Caco-2 (cell line): Measurements from ENCODE around the gene RPP30. TPM values are rescaled to one million over a fixed set of nuclear protein-coding genes. Genes with fewer than 3 reads are reported as not detected.

Source experiments
- BruUV-seq: library from RNA; stranded (reverse); fragments of 400-500 nt; replicated peaks from 2 replicates; lab custom pipeline; 2021; lab: Mats Ljungman, UMichigan
- CTCF ChIA-PET: fragments of 300-600 bp; sonication (Branson Sonifier 250); formaldehyde crosslinking; loops from one replicate; lab custom pipeline; 2022; ENCODE audit warnings: antibody characterized with exemption; lab: Charles Lee
- POLR2A ChIA-PET: fragments of 300-600 bp; sonication (Branson Sonifier 250); formaldehyde crosslinking; loops from one replicate; lab custom pipeline; 2022; ENCODE audit warnings: antibody characterized with exemption; lab: Charles Lee
- DNase-seq, 2 experiments: peaks; one replicate each; pipeline versions ENCODE4 v3.0.0 to v3.0.0-alpha.2; 2020 to 2022
- H3K27me3 ChIP-seq: replicated peaks from 2 replicates; pipeline ENCODE4 v1.6.0; 2011; ENCODE audit warnings: low read length; ENCODE audit not compliant: control insufficient read depth, insufficient read depth
- H3K36me3 ChIP-seq: 2 replicates; pipeline ENCODE4 v1.5.1; 2011; ENCODE audit warnings: low read length; ENCODE audit not compliant: control insufficient read depth, insufficient read depth
- H3K4me1 ChIP-seq: fragments of 250-450 bp; sonication (Bioruptor Pico); 2 replicates; pipeline ENCODE4 v1.5.1; 2020; ENCODE audit warnings: mild to moderate bottlenecking
- H3K4me3 ChIP-seq: 2 replicates; pipeline ENCODE4 v1.5.1; 2011; ENCODE audit warnings: low read depth, mild to moderate bottlenecking, control low read depth, low read length
- H3K9me3 ChIP-seq: fragments of 250-450 bp; sonication (Bioruptor Pico); 2 replicates; pipeline ENCODE4 v1.5.1; 2020; ENCODE audit warnings: mild to moderate bottlenecking, moderate library complexity
- H3K27ac Mint-ChIP-seq: one replicate; pipeline ENCODE4 v1.8.0; 2022; ENCODE audit warnings: mixed read lengths; ENCODE audit not compliant: unreplicated experiment
- H3K27me3 Mint-ChIP-seq: one replicate; pipeline ENCODE4 v1.8.0; 2022; ENCODE audit warnings: mixed read lengths; ENCODE audit not compliant: insufficient read depth, unreplicated experiment
- H3K36me3 Mint-ChIP-seq: one replicate; pipeline ENCODE4 v1.8.0; 2022; ENCODE audit warnings: mild to moderate bottlenecking, mixed read lengths; ENCODE audit not compliant: insufficient read depth, unreplicated experiment
- H3K4me1 Mint-ChIP-seq: one replicate; pipeline ENCODE4 v1.8.0; 2022; ENCODE audit warnings: low read depth, mixed read lengths; ENCODE audit not compliant: unreplicated experiment
- H3K4me3 Mint-ChIP-seq: one replicate; pipeline ENCODE4 v1.8.0; 2022; ENCODE audit warnings: mild to moderate bottlenecking, moderate library complexity, mixed read lengths; ENCODE audit not compliant: unreplicated experiment
- H3K9me3 Mint-ChIP-seq: one replicate; pipeline ENCODE4 v1.8.0; 2022; ENCODE audit warnings: mixed read lengths; ENCODE audit not compliant: unreplicated experiment
- intact Hi-C: fragments of 100-400 bp; cut with micrococcal nuclease; formaldehyde crosslinking; loops from one replicate; pipeline ENCODE4 v1.10.0; 2022; ENCODE audit not compliant: unreplicated experiment
- total RNA-seq: library from RNA; stranded (reverse); gene quantifications from 2 replicates; pipeline ENCODE4 v1.2.3, GENCODE V29; 2022
- TF ChIP-seq, protein P1 (sequence below), 2 experiments: fragments of 200-600 bp in 1 of 2; IDR thresholded peaks; 1 replicate in 1 of 2; 2 replicates in 1 of 2; pipeline versions ENCODE4 v1.5.1 to v1.8.0; 2011 to 2022; ENCODE audit warnings: antibody characterized with exemption in 1 of 2, control low read depth in 1 of 2, inconsistent platforms in 1 of 2, low read depth in 1 of 2, low read length in 1 of 2, mild to moderate bottlenecking in 1 of 2, moderate library complexity in 1 of 2; ENCODE audit not compliant: insufficient read depth in 1 of 2, severe bottlenecking in 1 of 2, unreplicated experiment in 1 of 2

Gene RPP30
- total RNA-seq, 1 experiment from 2014 or later: 67.6 TPM

DNA sequence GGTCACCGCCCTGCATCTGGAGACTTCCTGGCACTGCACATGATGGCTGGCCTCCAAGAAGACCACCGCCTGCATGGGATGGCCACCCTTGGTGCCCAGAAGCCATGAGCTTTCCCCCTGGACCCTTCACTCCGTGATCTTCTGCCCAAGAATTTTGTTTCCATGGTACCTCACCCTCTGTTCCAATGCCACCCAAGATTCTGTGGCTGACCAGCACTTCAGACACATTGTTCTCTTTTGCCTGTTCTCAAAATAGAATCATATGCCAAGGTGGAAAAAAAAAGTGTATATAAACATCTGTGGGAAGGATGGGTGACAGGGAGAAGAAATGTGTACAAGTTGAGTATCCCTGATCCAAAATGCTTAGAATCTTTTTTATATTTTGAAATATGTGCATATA, 26.0 kb upstream of the RPP30 start:
- no peaks in the 10 kb centered on the region for H3K4me1 ChIP-seq
- H3K4me3 Mint-ChIP-seq: no peak overlapping the region

DNA sequence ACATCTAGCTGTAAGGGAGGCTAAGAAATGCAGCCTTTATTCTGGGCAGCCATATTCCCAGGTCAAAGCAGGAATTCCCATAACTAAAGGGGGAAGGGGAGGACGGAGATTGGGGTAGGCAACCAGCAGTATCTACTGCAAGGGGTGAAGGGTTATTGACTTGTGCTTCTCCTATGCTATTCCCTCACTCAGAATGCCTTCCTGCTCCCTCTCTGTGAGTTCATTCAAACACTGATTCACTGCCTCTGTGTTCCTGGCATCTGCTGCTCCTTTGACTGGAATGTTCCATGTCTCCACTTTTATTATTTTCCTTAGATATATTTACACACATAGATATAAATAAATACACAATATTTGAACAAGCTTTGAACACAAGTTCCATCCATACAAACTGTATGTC, 25.0 kb upstream of the RPP30 start:
- no peak overlapping the region for H3K27ac Mint-ChIP-seq

More for the DNA sequence above, 26.0 kb upstream of the RPP30 start:
- H3K27me3 Mint-ChIP-seq: peaks cover 10% of the 10 kb centered on the region
- Histone ChIP-seq H3K27me3 (no peaks in the 10 kb centered on the region), H3K9me3 (peaks cover 7% of the 10 kb centered on the region), H3K4me3 (no peak overlapping the region), H3K36me3 (no peaks in the 10 kb centered on the region)
- peaks cover 21% of the 10 kb centered on the region for H3K9me3 Mint-ChIP-seq
- no TSS peak for BruUV-seq
- TF ChIP-seq, protein P1, sequence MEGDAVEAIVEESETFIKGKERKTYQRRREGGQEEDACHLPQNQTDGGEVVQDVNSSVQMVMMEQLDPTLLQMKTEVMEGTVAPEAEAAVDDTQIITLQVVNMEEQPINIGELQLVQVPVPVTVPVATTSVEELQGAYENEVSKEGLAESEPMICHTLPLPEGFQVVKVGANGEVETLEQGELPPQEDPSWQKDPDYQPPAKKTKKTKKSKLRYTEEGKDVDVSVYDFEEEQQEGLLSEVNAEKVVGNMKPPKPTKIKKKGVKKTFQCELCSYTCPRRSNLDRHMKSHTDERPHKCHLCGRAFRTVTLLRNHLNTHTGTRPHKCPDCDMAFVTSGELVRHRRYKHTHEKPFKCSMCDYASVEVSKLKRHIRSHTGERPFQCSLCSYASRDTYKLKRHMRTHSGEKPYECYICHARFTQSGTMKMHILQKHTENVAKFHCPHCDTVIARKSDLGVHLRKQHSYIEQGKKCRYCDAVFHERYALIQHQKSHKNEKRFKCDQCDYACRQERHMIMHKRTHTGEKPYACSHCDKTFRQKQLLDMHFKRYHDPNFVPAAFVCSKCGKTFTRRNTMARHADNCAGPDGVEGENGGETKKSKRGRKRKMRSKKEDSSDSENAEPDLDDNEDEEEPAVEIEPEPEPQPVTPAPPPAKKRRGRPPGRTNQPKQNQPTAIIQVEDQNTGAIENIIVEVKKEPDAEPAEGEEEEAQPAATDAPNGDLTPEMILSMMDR (IDR thresholded peaks at IDR 0.05; ENCODE audit: insufficient read depth in 1 of 2, low read depth in 1 of 2, low read length in 1 of 2, severe bottlenecking in 1 of 2, unreplicated experiment in 1 of 2): no peak
- intact Hi-C loops: no loop called here
- no peak for DNase-seq
- CTCF ChIA-PET: no interaction called here
- POLR2A ChIA-PET: no interaction called here
- no peak overlapping the region for H3K27ac Mint-ChIP-seq
- no peaks in the 10 kb centered on the region for H3K4me1 Mint-ChIP-seq
- no peaks in the 10 kb centered on the region for H3K36me3 Mint-ChIP-seq

DNA sequence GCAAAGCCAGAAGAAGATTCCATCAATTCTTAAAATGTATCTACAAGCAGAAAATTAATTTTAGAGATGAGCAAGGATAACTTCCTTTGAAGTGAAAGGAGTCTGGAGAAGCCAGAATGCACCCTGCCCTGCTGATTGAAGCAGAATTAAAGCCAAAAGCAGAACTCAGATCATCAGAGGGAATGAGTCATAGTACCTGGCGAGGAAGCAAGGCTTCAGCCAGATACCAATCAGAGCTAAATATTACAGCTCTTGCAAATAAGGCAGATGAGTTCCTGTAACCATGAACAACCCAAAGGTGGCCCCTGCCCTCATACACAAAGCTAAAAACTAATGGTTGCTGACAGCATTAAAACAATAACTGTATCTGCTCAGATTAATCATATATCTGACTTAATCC, 24.3 kb upstream of the RPP30 start:
- POLR2A ChIA-PET: no interaction called here
- intact Hi-C loops: no loop called here

More for the DNA sequence above, 25.0 kb upstream of the RPP30 start:
- no peaks in the 10 kb centered on the region for H3K36me3 Mint-ChIP-seq
- CTCF ChIA-PET: interaction anchor here (0.6 kb wide), 1 partner anchor 55 kb away, joined by 3 read pairs; no protein-coding TSS in a partner anchor
- BruUV-seq: no TSS peak
- no peaks in the 10 kb centered on the region for H3K4me1 Mint-ChIP-seq
- intact Hi-C loops: no loop called here
- no peaks in the 10 kb centered on the region for H3K4me1 ChIP-seq
- H3K27me3 Mint-ChIP-seq: peaks cover 10% of the 10 kb centered on the region
- TF ChIP-seq, protein P1 (IDR thresholded peaks at IDR 0.05; ENCODE audit: insufficient read depth in 1 of 2, low read depth in 1 of 2, low read length in 1 of 2, severe bottlenecking in 1 of 2, unreplicated experiment in 1 of 2): no peak
- H3K27me3 ChIP-seq: no peaks in the 10 kb centered on the region
- no peak overlapping the region for H3K4me3 Mint-ChIP-seq
- H3K36me3 ChIP-seq: no peaks in the 10 kb centered on the region
- peaks cover 28% of the 10 kb centered on the region for H3K9me3 Mint-ChIP-seq
- POLR2A ChIA-PET: no interaction called here
- H3K4me3 ChIP-seq: no peak overlapping the region
- peaks cover 13% of the 10 kb centered on the region for H3K9me3 ChIP-seq
- no peak for DNase-seq

More for the DNA sequence above, 24.3 kb upstream of the RPP30 start:
- H3K27me3 Mint-ChIP-seq: peaks cover 10% of the 10 kb centered on the region
- no peak for DNase-seq
- H3K9me3 ChIP-seq: peaks cover 13% of the 10 kb centered on the region
- CTCF ChIA-PET: no interaction called here
- no TSS peak for BruUV-seq
- no peaks in the 10 kb centered on the region for H3K4me1 ChIP-seq
- no peaks in the 10 kb centered on the region for H3K36me3 Mint-ChIP-seq
- no peak overlapping the region for H3K4me3 ChIP-seq
- no peaks in the 10 kb centered on the region for H3K4me1 Mint-ChIP-seq
- H3K36me3 ChIP-seq: no peaks in the 10 kb centered on the region
- no peaks in the 10 kb centered on the region for H3K27me3 ChIP-seq
- no peak overlapping the region for H3K4me3 Mint-ChIP-seq
- peaks cover 28% of the 10 kb centered on the region for H3K9me3 Mint-ChIP-seq
- TF ChIP-seq, protein P1 (IDR thresholded peaks at IDR 0.05; ENCODE audit: insufficient read depth in 1 of 2, low read depth in 1 of 2, low read length in 1 of 2, severe bottlenecking in 1 of 2, unreplicated experiment in 1 of 2): no peak
- no peak overlapping the region for H3K27ac Mint-ChIP-seq
